K562 (cell line): Measurements from ENCODE around the gene HSBP1L1. TPM values are rescaled to one million over a fixed set of nuclear protein-coding genes. Genes with fewer than 3 reads are reported as not detected.
A peak's percentile ranks its signal among the peaks of the same experiment; 100 is the strongest.

Experiments used
- ATAC-seq: fragments of 200-7000 bp; cut with Tn5 transposase; 3 replicates; pipeline ENCODE4 v1.9.1; 2020; ENCODE audit warnings: moderate library complexity
- BruUV-seq: library from RNA; stranded (reverse); fragments of 400-500 nt; replicated peaks from 2 replicates; lab custom pipeline; 2021; lab: Mats Ljungman, UMichigan
- CTCF ChIA-PET: fragments of 300-600 bp; formaldehyde crosslinking; extraction: SDS; loops from one replicate; lab custom pipeline; 2021; ENCODE audit warnings: low intra/inter-chr PET ratio; lab: Yijun Ruan, JAX
- POLR2A ChIA-PET: fragments of 300-600, 350-650 bp; sonication (Branson Sonifier 250); formaldehyde crosslinking; extraction: SDS; loops from one replicate; lab custom pipeline; 2021; ENCODE audit warnings: antibody characterized with exemption, inconsistent platforms; lab: Yijun Ruan, JAX
- DNase-seq, 4 experiments: peaks; one replicate each; pipeline versions ENCODE4 v3.0.0 to v3.0.0-alpha.2; 2011 to 2018; ENCODE audit warnings: low spot score in 3 of 4, mixed read lengths in 3 of 4; ENCODE audit errors: extremely low read depth in 1 of 4
- FAIRE-seq: peaks from 2 replicates; lab custom pipeline; 2011; peaks lifted over from hg19 to GRCh38; lab: Jason Lieb, UNC
- H2AFZ ChIP-seq: 2 replicates; pipeline ENCODE4 v1.6.0; 2011; ENCODE audit warnings: low read depth, low read length, control low read depth, inconsistent platforms
- H3K27ac ChIP-seq: fragments of 200-600 bp; 3 replicates; pipeline ENCODE4 v1.8.0; 2011; ENCODE audit warnings: low read depth, mild to moderate bottlenecking, control low read depth, inconsistent platforms, low read length, moderate library complexity, mixed read lengths; ENCODE audit errors: extremely low read depth
- H3K27me3 ChIP-seq, 2 experiments: fragments of 300-600 bp in 1 of 2; 2 replicates in 1 of 2; 3 replicates in 1 of 2; pipeline versions ENCODE4 v1.6.0 to v1.8.0; 2011; ENCODE audit warnings: inconsistent platforms in 2 of 2, low read length in 2 of 2, mild to moderate bottlenecking in 1 of 2, mixed read lengths in 1 of 2, moderate library complexity in 1 of 2; ENCODE audit not compliant: control insufficient read depth in 2 of 2, insufficient read depth in 2 of 2
- H3K36me3 ChIP-seq: fragments of 300-600 bp; 3 replicates; pipeline ENCODE4 v1.8.0; 2011; ENCODE audit warnings: mild to moderate bottlenecking, low read length, inconsistent platforms; ENCODE audit not compliant: control insufficient read depth, insufficient read depth
- H3K4me1 ChIP-seq, 2 experiments: fragments of 200-600 bp in 1 of 2; replicated peaks in 1 of 2; 2 replicates in 1 of 2; 3 replicates in 1 of 2; pipeline versions ENCODE4 v1.5.1 to v1.8.0; 2011; ENCODE audit warnings: inconsistent platforms in 2 of 2, low read length in 2 of 2, mild to moderate bottlenecking in 1 of 2, mixed read lengths in 1 of 2, moderate library complexity in 1 of 2; ENCODE audit not compliant: control insufficient read depth in 2 of 2, insufficient read depth in 2 of 2
- H3K4me2 ChIP-seq: 2 replicates; pipeline ENCODE4 v1.6.1; 2011; ENCODE audit warnings: low read length, control low read depth, inconsistent platforms, mixed read lengths; ENCODE audit not compliant: insufficient read depth
- H3K4me3 ChIP-seq: fragments of 200-600 bp; sonication (generic), shearing (Covaris generic); 2 replicates; pipeline ENCODE4 v1.5.1; 2016; ENCODE audit warnings: control low read depth, inconsistent platforms
- H3K79me2 ChIP-seq: fragments of 200-600 bp; 3 replicates; pipeline ENCODE4 v1.8.0; 2011; ENCODE audit warnings: low read length, inconsistent platforms; ENCODE audit not compliant: control insufficient read depth, insufficient read depth
- H3K9ac ChIP-seq, 2 experiments: 2 replicates each; pipeline versions ENCODE4 v1.6.0 to v1.6.1; 2011; ENCODE audit warnings: low read depth in 2 of 2, low read length in 2 of 2, control low read depth in 1 of 2, inconsistent platforms in 1 of 2, mild to moderate bottlenecking in 1 of 2, mixed read lengths in 1 of 2; ENCODE audit not compliant: insufficient read depth in 1 of 2
- H3K9me1 ChIP-seq: one replicate; pipeline ENCODE4 v1.6.0; 2011; ENCODE audit warnings: inconsistent platforms, mild to moderate bottlenecking, low read length, moderate library complexity; ENCODE audit not compliant: control insufficient read depth, insufficient read depth
- H3K9me3 ChIP-seq: replicated peaks from 2 replicates; pipeline ENCODE4 v1.5.1; 2011; ENCODE audit warnings: low read depth, low read length, inconsistent platforms; ENCODE audit not compliant: control insufficient read depth, insufficient read depth
- H4K20me1 ChIP-seq: replicated peaks from 2 replicates; pipeline ENCODE4 v1.6.1; 2011; ENCODE audit warnings: low read length, inconsistent platforms, mixed read lengths; ENCODE audit not compliant: control insufficient read depth, insufficient read depth
- TFE3 ChIP-seq: fragments of 450-650 bp; formaldehyde crosslinking; IDR thresholded peaks from 2 replicates; pipeline ENCODE4 v1.4.0; 2020; ENCODE audit warnings: mild to moderate bottlenecking, mixed read lengths
- ZNF444 ChIP-seq: fragments of 250-450 bp; sonication (Bioruptor Pico); IDR thresholded peaks from 2 replicates; pipeline ENCODE4 v1.4.0; 2020; ENCODE audit warnings: mild to moderate bottlenecking, moderate library complexity
- ZZZ3 ChIP-seq: fragments of 450-650 bp; IDR thresholded peaks from 2 replicates; pipeline ENCODE4 v1.6.1; 2016; ENCODE audit warnings: antibody characterized with exemption, mild to moderate bottlenecking, moderate library complexity
- WGBS: fragments of 100-300 bp; shearing (Covaris generic); methylation state at CpG from one replicate; pipeline ENCODE4 v1.1.6; 2016; ENCODE audit warnings: low coverage, mixed read lengths; ENCODE audit not compliant: insufficient coverage; ENCODE audit errors: missing lambda C conversion rate; 5-methylcytosine and 5-hydroxymethylcytosine counted together
- in situ Hi-C: fragments of 300-500 bp; cut with MboI; formaldehyde crosslinking; loops from 4 replicates; pipeline ENCODE4 v1.15.0; 2018; ENCODE audit warnings: inconsistent platforms, mixed read lengths
- intact Hi-C: fragments of 100-400 bp; cut with micrococcal nuclease; formaldehyde crosslinking; loops from 2 replicates; pipeline ENCODE4 v1.14.2; 2022
- polyA plus RNA-seq, 8 experiments: library from polyadenylated mRNA; depleted of rRNA in 4 of 8; stranded (reverse) in 5 of 8; unstranded in 3 of 8; fragments of >200 nt; fragmentation: Nextera tagmentation in 2 of 8; fragmentation: Illumina TruSeq in 1 of 8; extraction: Ambion mirVana in 2 of 8; extraction: Trizol in 1 of 8; gene quantifications; 2 replicates each; pipeline versions ENCODE4 v1.2.1 to v1.2.3, GENCODE V29; 2011 to 2014; ENCODE audit warnings: inconsistent platforms in 1 of 8, missing spikeins in 1 of 8
- total RNA-seq, 7 experiments: library from RNA; depleted of rRNA in 6 of 7; stranded (reverse); fragments of >200 nt in 6 of 7; fragmentation: Illumina TruSeq in 2 of 7; extraction: Trizol in 2 of 7; gene quantifications; 2 replicates each; pipeline versions ENCODE4 v1.2.1 to v1.2.3, GENCODE V29; 2011 to 2021; ENCODE audit warnings: low replicate concordance in 1 of 7

HSBP1L1 gene
- total and polyA plus RNA-seq, 9 of the 15 experiments (the other 6 are each of a cell fraction or from before 2014, with no cell fraction given), result 0.24 to 0.36 TPM; not detected in 7

GRCh38 chr18:79954791-79955190 lies 9.7 kb upstream of the HSBP1L1 start:
- intact Hi-C loops (no loop called here), in situ Hi-C loops (no loop called here)
- Histone ChIP-seq H3K9me3 (no peaks in the 10 kb centered on the region), H3K27ac (no peak overlapping the region), H3K27me3 (no peaks in the 10 kb centered on the region), H2AFZ (no peak overlapping the region), H3K4me2 (no peak overlapping the region), H3K9me1 (no peaks in the 10 kb centered on the region), H3K4me1 (peaks cover 8 to 28% of the 10 kb centered on the region in 2 experiments; a peak in 4 of 5 replicates)
- CTCF ChIA-PET, result no interaction called here
- 90% methylated on average over 4 of the region's 5 CpGs for WGBS
- POLR2A ChIA-PET, result interaction anchor here (1.9 kb wide), 1 partner anchor 13 kb away, joined by 7 read pairs; no protein-coding TSS in a partner anchor
- BruUV-seq, result no TSS peak
- FAIRE-seq, result no peak
- TF ChIP-seq TFE3 (CRISPR knock-in tag) (0 out of 2 replicates have a peak, but pooled peaks have one; percentile 4), ZNF444 (CRISPR knock-in tag) (no peak), ZZZ3 (no peak)
- TF ChIP-seq, all 486 proteins: peak for 1
- Histone ChIP-seq H4K20me1 (no peaks in the 10 kb centered on the region), H3K36me3 (no peaks in the 10 kb centered on the region), H3K9ac (no peak overlapping the region), H3K79me2 (peaks cover 8% of the 10 kb centered on the region; the same call in 1 of the 3 replicates), H3K4me3 (no peak overlapping the region)
- ATAC-seq, result no peak
- DNase-seq, result no peak
